ENCODE results near the gene SLC30A1. TPM values are rescaled to one million over a fixed set of nuclear protein-coding genes. Genes with fewer than 3 reads are reported as not detected.
A peak's percentile ranks its signal among the peaks of the same experiment; 100 is the strongest.

Gene SLC30A1
- polyA plus RNA-seq, 1 donor from 2014 or later = 6.5 TPM

DNA sequence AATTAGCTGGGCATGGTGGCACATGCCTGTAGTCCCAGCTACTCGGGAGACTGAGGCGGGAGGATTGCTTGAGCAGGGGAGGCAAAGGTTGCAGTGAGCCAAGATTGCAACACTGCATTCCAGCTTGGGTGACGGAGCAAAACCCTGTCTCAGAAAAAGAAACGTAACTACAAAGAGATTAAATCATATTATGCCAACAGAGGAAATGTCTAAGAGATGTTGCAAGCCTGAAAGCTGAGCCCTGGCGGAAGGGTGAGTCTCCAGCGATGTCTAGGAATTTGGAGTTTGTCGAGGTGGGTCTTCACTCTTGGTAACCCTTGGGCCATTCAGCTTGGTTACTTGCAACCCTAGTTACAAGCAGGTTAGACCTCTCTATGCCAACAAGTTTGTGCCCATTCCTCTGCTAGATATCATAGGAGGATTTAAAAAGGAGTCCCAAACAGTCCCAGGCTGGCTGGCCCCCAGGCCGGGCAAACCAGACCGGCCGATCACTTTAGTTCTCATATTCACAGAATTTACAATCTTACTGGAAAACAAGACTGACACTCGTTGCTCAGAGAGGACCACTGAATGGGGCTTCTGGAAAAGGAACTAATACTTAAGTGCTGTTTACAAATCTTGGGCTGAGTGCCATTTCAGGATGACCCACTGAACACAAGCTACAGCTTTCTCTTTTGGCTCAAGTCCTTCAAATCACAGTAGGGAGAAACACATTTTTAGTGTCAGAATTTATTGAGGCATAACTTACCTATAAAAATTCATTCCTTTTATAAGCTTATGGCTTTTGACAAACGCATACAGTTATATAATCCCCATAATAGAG is 27.1 kb downstream of the SLC30A1 start:
- H3K79me2 ChIP-seq (replicated peaks; ENCODE audit: insufficient read depth, low read length) = no peaks in the 10 kb centered on the region
- H3K9me2 ChIP-seq (ENCODE audit: insufficient read depth, low read length) = no peaks in the 10 kb centered on the region
- no peak overlapping the region for H3K9ac ChIP-seq (ENCODE audit: low read length)
- no peaks in the 10 kb centered on the region for H3F3A ChIP-seq (ENCODE audit: insufficient read depth, low read length, poor library complexity, severe bottlenecking)
- H2AFZ ChIP-seq (ENCODE audit: low read depth, low read length) = no peak overlapping the region
- H3K4me3 ChIP-seq (ENCODE audit: low read length) = no peak overlapping the region
- no peaks in the 10 kb centered on the region for H3K27me3 ChIP-seq (ENCODE audit: insufficient read depth, low read depth, low read length)
- H3K36me3 ChIP-seq (ENCODE audit: insufficient read depth, low read length) = no peaks in the 10 kb centered on the region
- no peak for TF ChIP-seq RAD21 (conservative IDR thresholded peaks at IDR 0.05)
- TF ChIP-seq TAF1 (IDR thresholded peaks at IDR 0.05; ENCODE audit: low read depth) = no peak
- no peak for TF ChIP-seq MXI1 (conservative IDR thresholded peaks at IDR 0.05; ENCODE audit: poor library complexity, severe bottlenecking)
- no peak for TF ChIP-seq EP300 (conservative IDR thresholded peaks at IDR 0.05; ENCODE audit: poor library complexity, severe bottlenecking)
- TF ChIP-seq SMC3 (conservative IDR thresholded peaks at IDR 0.05; ENCODE audit: poor library complexity) = no peak
- TF ChIP-seq CTCF (IDR thresholded peaks at IDR 0.05; ENCODE audit: poor library complexity, severe bottlenecking) = no peak
- TF ChIP-seq REST (IDR thresholded peaks at IDR 0.05; ENCODE audit: borderline replicate concordance) = no peak
- TF ChIP-seq EZH2 (IDR thresholded peaks at IDR 0.05; ENCODE audit: borderline replicate concordance, insufficient read depth, low read length, poor library complexity, severe bottlenecking) = no peak
- TF ChIP-seq POLR2AphosphoS5 (IDR thresholded peaks at IDR 0.05) = no peak
- no peak overlapping the region for H3K27ac ChIP-seq (ENCODE audit: low read length)
- H3K9me3 ChIP-seq (ENCODE audit: low read length) = no peaks in the 10 kb centered on the region
- no peaks in the 10 kb centered on the region for H4K20me1 ChIP-seq (ENCODE audit: insufficient read depth)
- H3K4me2 ChIP-seq (ENCODE audit: low read length) = no peak overlapping the region

- Histone ChIP-seq H2AFZ (ENCODE audit: low read depth, low read length) (no peak overlapping the region), H4K20me1 (ENCODE audit: insufficient read depth) (no peaks in the 10 kb centered on the region), H3K9me3 (ENCODE audit: low read length) (no peaks in the 10 kb centered on the region), H3K4me2 (ENCODE audit: low read length) (no peak overlapping the region), H3K9me2 (ENCODE audit: insufficient read depth, low read length) (no peaks in the 10 kb centered on the region), H3F3A (ENCODE audit: insufficient read depth, low read length, poor library complexity, severe bottlenecking) (no peaks in the 10 kb centered on the region), H3K36me3 (ENCODE audit: insufficient read depth, low read length) (no peaks in the 10 kb centered on the region), H3K4me3 (ENCODE audit: low read length) (peak overlapping the region; percentile 31), H3K27ac (ENCODE audit: low read length) (no peak overlapping the region), H3K79me2 (replicated peaks; ENCODE audit: insufficient read depth, low read length) (no peaks in the 10 kb centered on the region), H3K9ac (ENCODE audit: low read length) (no peak overlapping the region), H3K27me3 (ENCODE audit: insufficient read depth, low read depth, low read length) (no peaks in the 10 kb centered on the region)
- TF ChIP-seq RAD21 (conservative IDR thresholded peaks at IDR 0.05) (no peak), MXI1 (conservative IDR thresholded peaks at IDR 0.05; ENCODE audit: poor library complexity, severe bottlenecking) (no peak), EP300 (conservative IDR thresholded peaks at IDR 0.05; ENCODE audit: poor library complexity, severe bottlenecking) (no peak)
Measured at GRCh38 chr1:211549092-211549711, 29.8 kb downstream of the SLC30A1 start.

All from neural cell (in vitro differentiated cells).